ENCODE results near the gene PARP6.

PARP6 gene

GRCh38 chr15:72207558-72208085 is 64.7 kb downstream of the PARP6 start:
- no peak for DNase-seq (ENCODE audit: low read depth, low spot score)
- TF ChIP-seq CTCF (IDR thresholded peaks at IDR 0.05; ENCODE audit: insufficient read depth, low read length, missing control alignments) = no peak
- CTCF ChIA-PET = interaction anchor here (0.7 to 6.2 kb wide), 3 partner anchors 9 to 51 kb away, joined by 3 to 41 read pairs (median 4); partner anchors contain the start of gene GRAMD2A
- H3K4me3 ChIP-seq (ENCODE audit: low read depth, low read length) = no peak overlapping the region
- POLR2A ChIA-PET = interaction anchor here (0.6 to 1.3 kb wide), 2 partner anchors 23 to 41 kb away, joined by 3 to 4 read pairs; partner anchors contain the start of gene PKM

- TF ChIP-seq CTCF (IDR thresholded peaks at IDR 0.05; ENCODE audit: insufficient read depth, low read length, missing control alignments) = no peak
- no peak overlapping the region for H3K4me3 ChIP-seq (ENCODE audit: low read depth, low read length)
- DNase-seq (ENCODE audit: low read depth, low spot score) = no peak
- CTCF ChIA-PET = interaction anchor here (1.6 to 6.2 kb wide), 3 partner anchors 7 to 50 kb away, joined by 4 to 41 read pairs (median 4); partner anchors contain the start of gene GRAMD2A
- POLR2A ChIA-PET = no interaction called here
Observed at GRCh38 chr15:72206677-72207000, 65.7 kb downstream of the PARP6 start.

GRCh38 chr15:72205896-72206676 is 66.3 kb downstream of the PARP6 start:
- no peak for TF ChIP-seq CTCF (IDR thresholded peaks at IDR 0.05; ENCODE audit: insufficient read depth, low read length, missing control alignments)
- no peak for DNase-seq (ENCODE audit: low read depth, low spot score)
- POLR2A ChIA-PET = no interaction called here
- no peak overlapping the region for H3K4me3 ChIP-seq (ENCODE audit: low read depth, low read length)
- CTCF ChIA-PET = interaction anchor here (1.6 to 6.2 kb wide), 3 partner anchors 8 to 50 kb away, joined by 4 to 41 read pairs (median 4); partner anchors contain the start of gene GRAMD2A

- no peak for TF ChIP-seq CTCF (IDR thresholded peaks at IDR 0.05; ENCODE audit: insufficient read depth, low read length, missing control alignments)
- CTCF ChIA-PET = interaction anchor here (0.6 to 1.6 kb wide), 2 partner anchors 9 to 367 kb away, joined by 3 to 4 read pairs; no protein-coding TSS in a partner anchor
- H3K4me3 ChIP-seq (ENCODE audit: low read depth, low read length) = no peak overlapping the region
- POLR2A ChIA-PET = no interaction called here
- DNase-seq (ENCODE audit: low read depth, low spot score) = no peak
Observed at GRCh38 chr15:72205273-72205672, 67.1 kb downstream of the PARP6 start.

- no peak for TF ChIP-seq CTCF (IDR thresholded peaks at IDR 0.05; ENCODE audit: insufficient read depth, low read length, missing control alignments)
- no peak overlapping the region for H3K4me3 ChIP-seq (ENCODE audit: low read depth, low read length)
- peak; percentile 64 for DNase-seq (ENCODE audit: low read depth, low spot score)
- POLR2A ChIA-PET = interaction anchor here (0.5 to 1.4 kb wide), 3 partner anchors 21 to 27 kb away, joined by 3 to 8 read pairs (median 6); partner anchors contain the start of gene PKM
- CTCF ChIA-PET = interaction anchor here (1.4 to 1.8 kb wide), 2 partner anchors 24 to 70 kb away, joined by 6 to 8 read pairs; no protein-coding TSS in a partner anchor
Observed at GRCh38 chr15:72203507-72203837, 68.9 kb downstream of the PARP6 start.
